PC-3 (cell line): Measurements from ENCODE around the gene ATP5PD. TPM values are rescaled to one million over a fixed set of nuclear protein-coding genes. Genes with fewer than 3 reads are reported as not detected.

Experiments used
- ATAC-seq: fragments of 200-7000 bp; cut with Tn5 transposase; 2 replicates; pipeline ENCODE4 v1.9.1; 2020; ENCODE audit warnings: mild to moderate bottlenecking, moderate library complexity
- BruUV-seq: library from RNA; stranded (reverse); fragments of 400-500 nt; replicated peaks from 2 replicates; lab custom pipeline; 2021; lab: Mats Ljungman, UMichigan
- CTCF ChIA-PET: fragments of 300-600 bp; sonication (Branson Sonifier 250); formaldehyde crosslinking; loops from one replicate; lab custom pipeline; 2022; ENCODE audit warnings: antibody characterized with exemption; lab: Charles Lee
- POLR2A ChIA-PET: fragments of 300-600 bp; sonication (Branson Sonifier 250); formaldehyde crosslinking; loops from one replicate; lab custom pipeline; 2022; ENCODE audit warnings: antibody characterized with exemption; ENCODE audit not compliant: unreplicated experiment; lab: Charles Lee
- DNase-seq: peaks from one replicate; pipeline ENCODE4 v3.0.0-alpha.2; 2015
- H2AFZ ChIP-seq: fragments of 300-600 bp; sonication (generic); 2 replicates; pipeline ENCODE4 v1.6.0; 2016; ENCODE audit warnings: antibody characterized with exemption, low read length
- H3F3A ChIP-seq: fragments of 300-600 bp; sonication (generic); one replicate; pipeline ENCODE4 v1.6.0; 2017; ENCODE audit warnings: antibody characterized with exemption, low read length, control low read depth, mild to moderate bottlenecking; ENCODE audit not compliant: unreplicated experiment
- H3K27ac ChIP-seq: fragments of 300-600 bp; sonication (generic); 2 replicates; pipeline ENCODE4 v1.5.1; 2016; ENCODE audit warnings: mild to moderate bottlenecking, low read length
- H3K27me3 ChIP-seq: fragments of 300-600 bp; sonication (generic); 2 replicates; pipeline ENCODE4 v1.6.1; 2016; ENCODE audit warnings: low read length, mixed read lengths
- H3K36me3 ChIP-seq: fragments of 300-600 bp; sonication (generic); 2 replicates; pipeline ENCODE4 v1.6.1; 2016; ENCODE audit warnings: low read depth, mixed run types, low read length, mixed read lengths
- H3K4me1 ChIP-seq: fragments of 300-600 bp; sonication (generic); 2 replicates; pipeline ENCODE4 v1.5.1; 2016; ENCODE audit warnings: low read length; ENCODE audit not compliant: insufficient read depth
- H3K4me2 ChIP-seq: fragments of 300-600 bp; sonication (generic); 2 replicates; pipeline ENCODE4 v1.6.0; 2016; ENCODE audit warnings: low read length
- H3K4me3 ChIP-seq: fragments of 300-600 bp; sonication (generic); 2 replicates; pipeline ENCODE4 v1.5.1; 2016; ENCODE audit warnings: mild to moderate bottlenecking, low read length, mixed read lengths
- H3K79me2 ChIP-seq: fragments of 300-600 bp; sonication (generic); 2 replicates; pipeline ENCODE4 v1.6.1; 2017; ENCODE audit warnings: low read length, mixed read lengths
- H3K9ac ChIP-seq: fragments of 300-600 bp; sonication (generic); 2 replicates; pipeline ENCODE4 v1.6.0; 2016; ENCODE audit warnings: mild to moderate bottlenecking, low read length
- H3K9me2 ChIP-seq: fragments of 300-600 bp; sonication (generic); replicated peaks from 2 replicates; pipeline ENCODE4 v1.6.1; 2016; ENCODE audit warnings: mixed run types, low read length, mixed read lengths
- H3K9me3 ChIP-seq: fragments of 300-600 bp; sonication (generic); 2 replicates; pipeline ENCODE4 v1.6.1; 2016; ENCODE audit warnings: low read length, mixed read lengths
- H4K20me1 ChIP-seq: fragments of 300-600 bp; sonication (generic); 2 replicates; pipeline ENCODE4 v1.6.1; 2016; ENCODE audit warnings: low read length, mixed read lengths
- CTCF ChIP-seq: fragments of 300-600 bp; sonication (generic); conservative IDR thresholded peaks from 2 replicates; pipeline ENCODE4 v1.5.1; 2017; ENCODE audit warnings: antibody characterized with exemption, low read depth, mild to moderate bottlenecking, low read length
- EZH2 ChIP-seq: fragments of 300-600 bp; sonication (generic); IDR thresholded peaks from one replicate; pipeline ENCODE4 v1.6.1; 2017; ENCODE audit warnings: antibody characterized with exemption, mild to moderate bottlenecking, low read length; ENCODE audit not compliant: unreplicated experiment
- EZH2phosphoT487 ChIP-seq: fragments of 300-600 bp; sonication (generic); IDR thresholded peaks from 2 replicates; pipeline ENCODE4 v1.6.1; 2018; ENCODE audit warnings: mild to moderate bottlenecking, antibody characterized with exemption, low read length, borderline replicate concordance
- intact Hi-C: fragments of 100-400 bp; cut with micrococcal nuclease; formaldehyde crosslinking; loops from 2 replicates; pipeline ENCODE4 v1.9.0; 2023
- total RNA-seq: library from RNA; depleted of rRNA; stranded (reverse); fragments of >200 nt; gene quantifications from 2 replicates; pipeline ENCODE4 v1.2.3, GENCODE V29; 2014

ATP5PD gene
- total RNA-seq, 1 experiment from 2014 or later: 361 TPM

DNA sequence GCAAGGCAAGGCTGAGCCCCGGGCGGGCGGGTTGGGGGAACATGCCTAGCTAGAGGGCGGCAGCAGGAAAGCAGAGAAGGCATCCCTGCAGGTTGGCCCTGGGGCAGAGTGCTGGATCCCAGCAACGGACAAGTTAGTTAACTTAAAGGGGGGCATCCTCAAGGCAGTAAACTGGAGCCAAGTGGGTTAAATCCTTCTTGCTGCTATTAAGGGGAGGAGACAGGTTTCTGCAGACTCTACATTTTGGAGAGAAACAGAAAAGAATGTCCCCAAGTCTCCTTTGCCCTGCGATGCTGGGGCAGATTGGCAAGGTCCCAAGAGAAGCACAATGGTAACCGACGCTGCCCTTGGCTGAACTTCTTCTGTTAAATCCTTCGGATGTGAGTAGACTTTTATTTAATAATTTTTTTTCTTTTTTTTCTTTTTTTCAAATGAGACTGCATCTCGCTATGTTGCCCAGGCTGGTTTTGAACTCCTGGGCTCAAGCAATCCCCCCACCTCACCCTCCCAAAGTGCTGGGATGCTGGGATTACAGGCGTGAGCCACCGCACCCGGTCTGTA is 14.0 kb downstream of the ATP5PD start:
- H3K4me3 ChIP-seq: peak overlapping the region; percentile 77
- no peaks in the 10 kb centered on the region for H3K36me3 ChIP-seq
- no peaks in the 10 kb centered on the region for H3K9me2 ChIP-seq
- H3K9ac ChIP-seq: peak overlapping the region; percentile 65; the same call in 1 of the 2 replicates
- no peak overlapping the region for H3K27ac ChIP-seq
- ATAC-seq (no peak), DNase-seq (peak; percentile 42)
- H3K4me1 ChIP-seq: peaks cover 36% of the 10 kb centered on the region
- TF ChIP-seq CTCF (no peak), EZH2 (no peak)
- ChIA-PET CTCF (interaction anchor here (0.6 to 1.1 kb wide), 2 partner anchors 132 to 169 kb away, joined by 3 to 14 read pairs; no protein-coding TSS in a partner anchor), POLR2A (interaction anchor here (1.4 kb wide), 1 partner anchor 21 kb away, joined by 3 read pairs; the partner anchor contains the start of gene MRPL58)
- peak overlapping the region; percentile 91 for H2AFZ ChIP-seq
- no TSS peak for BruUV-seq
- H3K9me3 ChIP-seq: no peaks in the 10 kb centered on the region
- intact Hi-C loops: loop anchor here (1.0 to 10.0 kb wide), 3 partner anchors 8 to 172 kb away; partner anchors contain the start of gene NUP85
- peak overlapping the region; percentile 87 for H3K4me2 ChIP-seq
- no peaks in the 10 kb centered on the region for H3K79me2 ChIP-seq
- peaks cover 11% of the 10 kb centered on the region for H3F3A ChIP-seq
- no peaks in the 10 kb centered on the region for H4K20me1 ChIP-seq
- no peaks in the 10 kb centered on the region for H3K27me3 ChIP-seq

DNA sequence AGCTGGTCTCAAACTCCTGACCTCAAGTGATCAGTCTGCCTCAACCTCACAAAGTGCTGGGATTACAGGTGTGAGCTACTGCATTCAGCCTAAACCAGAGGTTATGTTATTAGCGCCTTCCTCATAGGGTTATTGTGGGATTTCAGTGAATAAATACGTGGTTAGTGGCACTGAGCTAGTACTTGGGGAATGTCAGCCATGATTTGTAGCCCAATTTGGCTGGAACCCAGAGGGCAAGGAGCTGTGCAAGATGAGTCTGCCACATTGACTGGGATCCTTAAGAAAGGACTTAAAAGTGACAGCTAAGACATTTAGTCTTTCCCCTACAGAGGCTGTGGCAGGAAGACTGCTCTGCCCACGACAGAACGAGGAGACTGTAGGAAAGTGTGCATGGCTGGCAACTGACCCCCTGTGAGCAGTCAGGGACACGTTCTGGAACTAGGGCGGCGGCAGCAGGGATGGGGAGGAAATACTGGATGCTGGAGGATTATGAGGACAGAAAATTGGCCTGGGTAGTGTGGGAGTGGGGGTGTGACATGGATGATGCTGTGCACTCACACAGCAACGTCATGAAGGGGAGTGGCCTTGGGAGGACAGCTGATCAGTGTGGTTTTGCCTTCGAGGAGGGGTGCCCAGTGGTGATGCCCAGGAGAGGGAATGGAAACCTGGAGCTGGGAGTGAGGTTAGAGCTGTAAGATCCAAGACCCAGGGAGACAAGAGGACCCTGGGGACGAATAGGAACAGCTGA is 14.6 kb downstream of the ATP5PD start:
- TF ChIP-seq EZH2 (no peak), EZH2phosphoT487 (no peak), CTCF (no peak)
- Histone ChIP-seq H3K4me2 (peak overlapping the region; percentile 87), H2AFZ (peak overlapping the region; percentile 74), H3K9me2 (no peaks in the 10 kb centered on the region), H3K27ac (peak overlapping the region; percentile 30), H3K27me3 (no peaks in the 10 kb centered on the region), H3K36me3 (no peaks in the 10 kb centered on the region), H3F3A (peaks cover 11% of the 10 kb centered on the region), H3K9me3 (no peaks in the 10 kb centered on the region), H3K9ac (no peak overlapping the region), H3K79me2 (no peaks in the 10 kb centered on the region), H4K20me1 (no peaks in the 10 kb centered on the region), H3K4me3 (peak overlapping the region; percentile 77), H3K4me1 (peaks cover 32% of the 10 kb centered on the region)
- ChIA-PET CTCF (interaction anchor here (0.5 to 1.1 kb wide), 5 partner anchors 20 to 169 kb away, joined by 3 to 14 read pairs (median 4); partner anchors contain the start of gene MRPL58), POLR2A (interaction anchor here (0.8 to 1.4 kb wide), 2 partner anchors 20 to 93 kb away, joined by 3 to 4 read pairs; partner anchors contain the start of gene MRPL58)
- intact Hi-C loops: loop anchor here (1.0 to 10.0 kb wide), 2 partner anchors 8 to 173 kb away; partner anchors contain the start of gene NUP85
- DNase-seq: peak; percentile 85
- peak; percentile 24 for ATAC-seq
- no TSS peak for BruUV-seq
